Osteocyte (in vitro differentiated cells): ENCODE measurements around the gene NRSN1. TPM values are rescaled to one million over a fixed set of nuclear protein-coding genes. Genes with fewer than 3 reads are reported as not detected.
"Not testable (repeated sequence)": the region's sequence is repeated elsewhere in the genome, so short reads cannot be mapped to it uniquely, and the experiment has no call there.

Source experiments
- DNase-seq: peaks from one replicate; pipeline ENCODE4 v3.0.0; 2021; ENCODE audit warnings: mixed read lengths; ENCODE audit not compliant: unreplicated experiment; ENCODE audit errors: extremely low spot score
- H3K27ac Mint-ChIP-seq: one replicate; pipeline ENCODE4 v1.8.0; 2021; ENCODE audit warnings: mild to moderate bottlenecking, mixed read lengths; ENCODE audit not compliant: unreplicated experiment
- H3K27me3 Mint-ChIP-seq: one replicate; pipeline ENCODE4 v1.8.0; 2021; ENCODE audit warnings: mixed read lengths; ENCODE audit not compliant: unreplicated experiment
- H3K36me3 Mint-ChIP-seq: one replicate; pipeline ENCODE4 v1.8.0; 2021; ENCODE audit warnings: mixed read lengths; ENCODE audit not compliant: unreplicated experiment
- H3K4me1 Mint-ChIP-seq: one replicate; pipeline ENCODE4 v1.8.0; 2021; ENCODE audit warnings: mixed read lengths; ENCODE audit not compliant: unreplicated experiment
- H3K4me3 Mint-ChIP-seq: one replicate; pipeline ENCODE4 v1.8.0; 2021; ENCODE audit warnings: mild to moderate bottlenecking, moderate library complexity, mixed read lengths; ENCODE audit not compliant: unreplicated experiment
- H3K9me3 Mint-ChIP-seq: one replicate; pipeline ENCODE4 v1.8.0; 2021; ENCODE audit warnings: mixed read lengths; ENCODE audit not compliant: unreplicated experiment
- total RNA-seq: library from RNA; stranded (reverse); gene quantifications from 2 replicates; pipeline ENCODE4 v1.2.1, GENCODE V29; 2021
- TF ChIP-seq, protein P1 (sequence below): fragments of 200-600 bp; sonication (generic); IDR thresholded peaks from 2 replicates; pipeline ENCODE4 v1.5.0; 2021; ENCODE audit warnings: antibody characterized with exemption, mild to moderate bottlenecking, moderate library complexity

The NRSN1 gene
- total RNA-seq, 1 donor from 2014 or later: not detected

DNA sequence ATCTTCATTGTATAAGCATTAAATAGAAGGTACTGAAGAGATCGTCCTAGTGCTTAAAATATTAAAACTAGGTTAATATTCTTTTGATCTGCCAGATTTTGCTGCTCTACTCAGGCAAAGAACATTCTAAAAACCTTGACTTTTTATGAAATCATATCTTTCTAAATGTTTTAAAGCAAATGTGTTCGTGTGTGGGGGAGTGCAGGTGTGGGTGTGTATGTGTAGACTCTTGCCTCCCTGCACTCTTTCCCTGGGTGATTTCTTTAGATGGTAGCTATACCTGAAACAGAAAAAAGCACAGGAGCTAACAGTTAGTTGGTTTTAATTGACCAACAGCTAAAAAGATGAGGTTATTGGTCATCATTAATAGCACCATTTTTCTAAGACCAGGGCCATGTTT, 5.7 kb downstream of the NRSN1 start:
- TF ChIP-seq, protein P1, sequence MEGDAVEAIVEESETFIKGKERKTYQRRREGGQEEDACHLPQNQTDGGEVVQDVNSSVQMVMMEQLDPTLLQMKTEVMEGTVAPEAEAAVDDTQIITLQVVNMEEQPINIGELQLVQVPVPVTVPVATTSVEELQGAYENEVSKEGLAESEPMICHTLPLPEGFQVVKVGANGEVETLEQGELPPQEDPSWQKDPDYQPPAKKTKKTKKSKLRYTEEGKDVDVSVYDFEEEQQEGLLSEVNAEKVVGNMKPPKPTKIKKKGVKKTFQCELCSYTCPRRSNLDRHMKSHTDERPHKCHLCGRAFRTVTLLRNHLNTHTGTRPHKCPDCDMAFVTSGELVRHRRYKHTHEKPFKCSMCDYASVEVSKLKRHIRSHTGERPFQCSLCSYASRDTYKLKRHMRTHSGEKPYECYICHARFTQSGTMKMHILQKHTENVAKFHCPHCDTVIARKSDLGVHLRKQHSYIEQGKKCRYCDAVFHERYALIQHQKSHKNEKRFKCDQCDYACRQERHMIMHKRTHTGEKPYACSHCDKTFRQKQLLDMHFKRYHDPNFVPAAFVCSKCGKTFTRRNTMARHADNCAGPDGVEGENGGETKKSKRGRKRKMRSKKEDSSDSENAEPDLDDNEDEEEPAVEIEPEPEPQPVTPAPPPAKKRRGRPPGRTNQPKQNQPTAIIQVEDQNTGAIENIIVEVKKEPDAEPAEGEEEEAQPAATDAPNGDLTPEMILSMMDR: no peak
- Mint-ChIP-seq H3K27ac (no peak overlapping the region), H3K4me3 (no peak overlapping the region), H3K4me1 (no peaks in the 10 kb centered on the region), H3K9me3 (no peaks in the 10 kb centered on the region), H3K36me3 (no peaks in the 10 kb centered on the region), H3K27me3 (no peaks in the 10 kb centered on the region)
- DNase-seq: no peak

GRCh38 chr6:24139080-24139479, 13.1 kb downstream of the NRSN1 start:
- no peak overlapping the region for H3K27ac Mint-ChIP-seq
- H3K9me3 Mint-ChIP-seq: peaks cover 6% of the 10 kb centered on the region
- no peaks in the 10 kb centered on the region for H3K4me1 Mint-ChIP-seq
- no peak overlapping the region for H3K4me3 Mint-ChIP-seq
- no peaks in the 10 kb centered on the region for H3K27me3 Mint-ChIP-seq
- TF ChIP-seq, protein P1: no peak
- no peaks in the 10 kb centered on the region for H3K36me3 Mint-ChIP-seq
- no peak for DNase-seq

DNA sequence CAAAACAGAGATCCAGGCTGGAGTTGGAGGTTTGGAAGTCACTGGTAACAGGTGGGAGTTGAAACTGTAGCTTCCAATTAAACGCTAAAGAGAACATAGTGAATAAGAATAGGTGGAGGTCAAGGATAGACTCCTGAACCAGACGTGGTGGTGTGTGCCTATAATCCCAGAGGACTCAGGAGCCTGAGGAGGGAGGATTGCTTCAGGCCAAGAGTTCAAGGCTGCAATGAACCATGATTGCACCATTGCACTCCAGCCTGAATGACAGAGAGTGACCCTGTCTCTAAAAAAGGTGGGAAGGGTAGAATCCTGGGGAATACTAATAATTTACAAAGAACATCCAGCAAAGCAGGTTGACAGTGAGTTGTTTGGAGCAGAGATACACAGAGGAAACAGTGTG, 13.6 kb downstream of the NRSN1 start:
- Mint-ChIP-seq H3K27me3 (no peaks in the 10 kb centered on the region), H3K9me3 (peaks cover 10% of the 10 kb centered on the region), H3K4me1 (no peaks in the 10 kb centered on the region), H3K27ac (no peak overlapping the region), H3K4me3 (no peak overlapping the region), H3K36me3 (no peaks in the 10 kb centered on the region)
- DNase-seq: no peak
- TF ChIP-seq, protein P1: no peak

GRCh38 chr6:24140591-24140990, 14.6 kb downstream of the NRSN1 start:
- TF ChIP-seq, protein P1: no peak
- H3K9me3 Mint-ChIP-seq: peaks cover 10% of the 10 kb centered on the region
- no peak overlapping the region for H3K27ac Mint-ChIP-seq

DNA sequence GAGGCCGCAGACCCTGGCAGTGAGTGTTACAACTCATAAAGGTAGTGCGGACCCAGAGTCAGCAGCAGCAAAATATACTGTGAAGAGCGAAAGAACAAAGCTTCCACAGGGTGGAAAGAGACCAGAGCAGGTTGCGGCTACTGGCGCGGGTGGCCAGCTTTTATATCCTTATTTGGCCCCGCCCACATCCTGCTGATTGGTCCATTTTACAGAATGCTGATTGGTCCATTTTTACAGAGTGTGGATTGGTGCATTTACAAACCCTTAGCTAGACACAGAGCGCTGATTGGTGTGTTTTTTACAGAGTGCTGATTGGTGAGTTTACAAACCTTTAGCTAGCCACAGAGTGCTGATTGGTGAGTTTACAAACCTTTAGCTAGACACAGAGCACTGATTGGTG, 16.7 kb downstream of the NRSN1 start:
- not testable (repeated sequence) for H3K36me3 Mint-ChIP-seq, H3K4me3 Mint-ChIP-seq, H3K4me1 Mint-ChIP-seq, H3K27ac Mint-ChIP-seq, H3K27me3 Mint-ChIP-seq, DNase-seq, H3K9me3 Mint-ChIP-seq

More at GRCh38 chr6:24140591-24140990, 14.6 kb downstream of the NRSN1 start:
- Mint-ChIP-seq H3K27me3 (no peaks in the 10 kb centered on the region), H3K36me3 (no peaks in the 10 kb centered on the region), H3K4me1 (no peaks in the 10 kb centered on the region), H3K4me3 (no peak overlapping the region)
- no peak for DNase-seq

GRCh38 chr6:24145690-24146131, 19.7 kb downstream of the NRSN1 start:
- H3K4me3 Mint-ChIP-seq: no peak overlapping the region
- no peaks in the 10 kb centered on the region for H3K27me3 Mint-ChIP-seq
- no peaks in the 10 kb centered on the region for H3K4me1 Mint-ChIP-seq
- no peak overlapping the region for H3K27ac Mint-ChIP-seq
- no peak for DNase-seq
- no peaks in the 10 kb centered on the region for H3K36me3 Mint-ChIP-seq
- TF ChIP-seq, protein P1: no peak
- peaks cover 4% of the 10 kb centered on the region for H3K9me3 Mint-ChIP-seq
